ENCODE results near the gene TBC1D14. TPM values are rescaled to one million over a fixed set of nuclear protein-coding genes. Genes with fewer than 3 reads are reported as not detected.

TBC1D14 gene
- total and polyA plus RNA-seq, 9 of the 15 experiments (the other 6 are each of a cell fraction or from before 2014, with no cell fraction given): 2.1 to 59.6 (median 44.8) TPM

- H3K4me3 ChIP-seq: peak overlapping the region; percentile 15; the same call in 1 of the 2 replicates
- H3K9me1 ChIP-seq (ENCODE audit: control insufficient read depth, insufficient read depth, low read length): no peaks in the 10 kb centered on the region
- in situ Hi-C loops (cut with MboI): no loop called here
- ATAC-seq: peak; percentile 81
- ChIA-PET CTCF (ENCODE audit: low intra/inter-chr PET ratio) (interaction anchor here (1.1 kb wide), 1 partner anchor 154 kb away, joined by 3 read pairs; no protein-coding TSS in a partner anchor), POLR2A (interaction anchor here (0.5 to 2.8 kb wide), 9 partner anchors 9 to 1233 kb away, joined by 3 to 28 read pairs (median 3); no protein-coding TSS in a partner anchor)
- H4K20me1 ChIP-seq (replicated peaks; ENCODE audit: control insufficient read depth, insufficient read depth, low read length): peaks cover 4% of the 10 kb centered on the region
- intact Hi-C loops (cut with micrococcal nuclease): loop anchor here (2.0 kb wide), 2 partner anchors 25 to 69 kb away; no protein-coding TSS in a partner anchor
- 5% methylated on average over 17 of the region's 18 CpGs for WGBS (ENCODE audit: insufficient coverage, low coverage, missing lambda C conversion rate)
- peaks cover 91% of the 10 kb centered on the region for H3K79me2 ChIP-seq (ENCODE audit: control insufficient read depth, insufficient read depth, low read length)
- no peaks in the 10 kb centered on the region; a peak in 1 of 5 replicates for H3K27me3 ChIP-seq (ENCODE audit: control insufficient read depth in 2 of 2, insufficient read depth in 2 of 2, low read length in 2 of 2)
- peaks cover 58 to 60% of the 10 kb centered on the region in 2 experiments for H3K4me1 ChIP-seq (replicated peaks in 1 of 2; ENCODE audit: control insufficient read depth in 2 of 2, insufficient read depth in 2 of 2, low read length in 2 of 2)
- H3K4me2 ChIP-seq (ENCODE audit: insufficient read depth, low read length): peak overlapping the region; percentile 74
- peak; percentile 63 to 92 (median 70) for DNase-seq (ENCODE audit: extremely low read depth in 1 of 4, low spot score in 3 of 4)
- H3K36me3 ChIP-seq (ENCODE audit: control insufficient read depth, insufficient read depth, low read length): peaks cover 40% of the 10 kb centered on the region; the same call in 2 of the 3 replicates
- H2AFZ ChIP-seq (ENCODE audit: low read depth, low read length): peak overlapping the region; percentile 63
- no peaks in the 10 kb centered on the region for H3K9me3 ChIP-seq (replicated peaks; ENCODE audit: control insufficient read depth, insufficient read depth, low read depth, low read length)
- no peak for FAIRE-seq
- peak overlapping the region; percentile 74 to 77 for H3K9ac ChIP-seq (ENCODE audit: insufficient read depth in 1 of 2, low read depth in 2 of 2, low read length in 2 of 2)
- peak overlapping the region; percentile 97 for H3K27ac ChIP-seq (ENCODE audit: extremely low read depth, low read depth, low read length)
- BruUV-seq (replicated peaks): no TSS peak
- TF ChIP-seq ZFX (CRISPR knock-in tag; IDR thresholded peaks at IDR 0.05) (peak; percentile 49; the same call in 1 of the 2 replicates), HNRNPLL (IDR thresholded peaks at IDR 0.05; ENCODE audit: low read depth, low read length, poor library complexity, severe bottlenecking) (no peak), MXI1 (IDR thresholded peaks at IDR 0.05; ENCODE audit: low read depth, low read length) (peak; percentile 44; the same call in 1 of the 2 replicates), PCBP1 (IDR thresholded peaks at IDR 0.05; ENCODE audit: low read depth, low read length, poor library complexity, severe bottlenecking) (no peak), CBFA2T3 (IDR thresholded peaks at IDR 0.05) (peak; percentile 70), NR2C2 (CRISPR knock-in tag; IDR thresholded peaks at IDR 0.05) (no peak), NR2C2 (tag; IDR thresholded peaks at IDR 0.05) (peak; percentile 70), GTF2E2 (tag; IDR thresholded peaks at IDR 0.05) (0 out of 2 replicates have a peak, but pooled peaks have one; percentile 9), ETV1 (tag; conservative IDR thresholded peaks at IDR 0.05; ENCODE audit: low read depth) (peak; percentile 34; the same call in 1 of the 2 replicates), DMBX1 (CRISPR knock-in tag; IDR thresholded peaks at IDR 0.05; ENCODE audit: borderline replicate concordance) (peak; percentile 88; the same call in 1 of the 2 replicates), ZNF699 (CRISPR knock-in tag; IDR thresholded peaks at IDR 0.05; ENCODE audit: insufficient replicate concordance) (no peak), NR4A1 (CRISPR knock-in tag; IDR thresholded peaks at IDR 0.05) (no peak), NR4A1 (tag; IDR thresholded peaks at IDR 0.05) (0 out of 2 replicates have a peak, but pooled peaks have one; percentile 36), HMG20B (CRISPR knock-in tag; IDR thresholded peaks at IDR 0.05) (no peak), ZBTB7A (IDR thresholded peaks at IDR 0.05; ENCODE audit: borderline replicate concordance, control insufficient read depth, low read depth, low read length) (0 out of 2 replicates have a peak, but pooled peaks have one; percentile 56), HDAC1 (IDR thresholded peaks at IDR 0.05) (0 out of 4 replicates have a peak, but pooled peaks of 1 of the 2 experiments have one; percentile 24), ZNF175 (CRISPR knock-in tag; IDR thresholded peaks at IDR 0.05; ENCODE audit: low read depth) (0 out of 2 replicates have a peak, but pooled peaks have one; percentile 31), ETV5 (CRISPR knock-in tag; IDR thresholded peaks at IDR 0.05; ENCODE audit: low read depth) (peak; percentile 79)
- TF ChIP-seq, protein P1, sequence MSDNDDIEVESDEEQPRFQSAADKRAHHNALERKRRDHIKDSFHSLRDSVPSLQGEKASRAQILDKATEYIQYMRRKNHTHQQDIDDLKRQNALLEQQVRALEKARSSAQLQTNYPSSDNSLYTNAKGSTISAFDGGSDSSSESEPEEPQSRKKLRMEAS (CRISPR knock-in tag; IDR thresholded peaks at IDR 0.05): peak; percentile 66
- TF ChIP-seq, protein P2, sequence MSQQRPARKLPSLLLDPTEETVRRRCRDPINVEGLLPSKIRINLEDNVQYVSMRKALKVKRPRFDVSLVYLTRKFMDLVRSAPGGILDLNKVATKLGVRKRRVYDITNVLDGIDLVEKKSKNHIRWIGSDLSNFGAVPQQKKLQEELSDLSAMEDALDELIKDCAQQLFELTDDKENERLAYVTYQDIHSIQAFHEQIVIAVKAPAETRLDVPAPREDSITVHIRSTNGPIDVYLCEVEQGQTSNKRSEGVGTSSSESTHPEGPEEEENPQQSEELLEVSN (IDR thresholded peaks at IDR 0.05; ENCODE audit: borderline replicate concordance in 1 of 2, extremely low read depth in 1 of 2, insufficient read depth in 1 of 2, insufficient read length in 1 of 2, low read depth in 1 of 2, low read length in 1 of 2, poor library complexity in 1 of 2, severe bottlenecking in 1 of 2): peak; percentile 68 to 81
These were observed 8.0 kb downstream of the TBC1D14 start for GRCh38 chr4:6917461-6918271.

All from K562 (cell line).